Measurements from ENCODE around the gene BRD2.

Gene BRD2

GRCh38 chr6:32991972-32992371 is 23.6 kb downstream of the BRD2 start:
- no peak overlapping the region for H3K27ac ChIP-seq (ENCODE audit: low read depth, low read length)
- no peaks in the 10 kb centered on the region for H3K4me1 ChIP-seq (ENCODE audit: control insufficient read depth in 1 of 2, insufficient read depth in 2 of 2, low read length in 2 of 2)
- no peak overlapping the region for H3K4me3 ChIP-seq (ENCODE audit: low read depth in 1 of 2, low read length in 2 of 2)
- no peaks in the 10 kb centered on the region for H3K9me3 ChIP-seq (ENCODE audit: control insufficient read depth in 1 of 2, low read length in 2 of 2)
- H3K27me3 ChIP-seq (ENCODE audit: control insufficient read depth in 1 of 2, insufficient read depth in 2 of 2, low read length in 2 of 2) = peaks cover 0 to 3% of the 10 kb centered on the region in 2 donors
- H3K9ac ChIP-seq (ENCODE audit: low read depth in 1 of 2, low read length in 2 of 2) = no peak overlapping the region
- no peaks in the 10 kb centered on the region for H3K36me3 ChIP-seq (ENCODE audit: control insufficient read depth in 1 of 2, insufficient read depth in 2 of 2, low read length in 2 of 2)

- no peak overlapping the region for H3K9ac ChIP-seq (ENCODE audit: low read depth in 1 of 2, low read length in 2 of 2)
- H3K4me1 ChIP-seq (ENCODE audit: control insufficient read depth in 1 of 2, insufficient read depth in 2 of 2, low read length in 2 of 2) = no peaks in the 10 kb centered on the region
- H3K27ac ChIP-seq (ENCODE audit: low read depth, low read length) = no peak overlapping the region
- no peaks in the 10 kb centered on the region for H3K36me3 ChIP-seq (ENCODE audit: control insufficient read depth in 1 of 2, insufficient read depth in 2 of 2, low read length in 2 of 2)
- peaks cover 0 to 3% of the 10 kb centered on the region in 2 donors for H3K27me3 ChIP-seq (ENCODE audit: control insufficient read depth in 1 of 2, insufficient read depth in 2 of 2, low read length in 2 of 2)
- no peak overlapping the region for H3K4me3 ChIP-seq (ENCODE audit: low read depth in 1 of 2, low read length in 2 of 2)
- H3K9me3 ChIP-seq (ENCODE audit: control insufficient read depth in 1 of 2, low read length in 2 of 2) = no peaks in the 10 kb centered on the region
Observed at GRCh38 chr6:32993363-32993973, 25.1 kb downstream of the BRD2 start.

- H3K4me3 ChIP-seq (ENCODE audit: low read depth in 1 of 2, low read length in 2 of 2) = no peak overlapping the region
- no peaks in the 10 kb centered on the region for H3K9me3 ChIP-seq (ENCODE audit: control insufficient read depth in 1 of 2, low read length in 2 of 2)
- H3K27me3 ChIP-seq (ENCODE audit: control insufficient read depth in 1 of 2, insufficient read depth in 2 of 2, low read length in 2 of 2) = peaks cover 0 to 7% of the 10 kb centered on the region in 2 donors
- H3K9ac ChIP-seq (ENCODE audit: low read depth in 1 of 2, low read length in 2 of 2) = no peak overlapping the region
- no peaks in the 10 kb centered on the region for H3K36me3 ChIP-seq (ENCODE audit: control insufficient read depth in 1 of 2, insufficient read depth in 2 of 2, low read length in 2 of 2)
- H3K27ac ChIP-seq (ENCODE audit: low read depth, low read length) = no peak overlapping the region
- H3K4me1 ChIP-seq (ENCODE audit: control insufficient read depth in 1 of 2, insufficient read depth in 2 of 2, low read length in 2 of 2) = no peaks in the 10 kb centered on the region
Observed at GRCh38 chr6:32995448-32995847, 27.1 kb downstream of the BRD2 start.

- Histone ChIP-seq H3K4me3 (ENCODE audit: low read depth in 1 of 2, low read length in 2 of 2) (no peak overlapping the region), H3K9me3 (ENCODE audit: control insufficient read depth in 1 of 2, low read length in 2 of 2) (no peaks in the 10 kb centered on the region), H3K36me3 (ENCODE audit: control insufficient read depth in 1 of 2, insufficient read depth in 2 of 2, low read length in 2 of 2) (no peaks in the 10 kb centered on the region), H3K4me1 (ENCODE audit: control insufficient read depth in 1 of 2, insufficient read depth in 2 of 2, low read length in 2 of 2) (no peaks in the 10 kb centered on the region), H3K9ac (ENCODE audit: low read depth in 1 of 2, low read length in 2 of 2) (no peak overlapping the region), H3K27me3 (ENCODE audit: control insufficient read depth in 1 of 2, insufficient read depth in 2 of 2, low read length in 2 of 2) (peaks cover 4 to 7% of the 10 kb centered on the region in 2 donors), H3K27ac (ENCODE audit: low read depth, low read length) (no peak overlapping the region)
Observed at GRCh38 chr6:33000055-33000454, 31.7 kb downstream of the BRD2 start.

GRCh38 chr6:33001685-33002084 is 33.3 kb downstream of the BRD2 start:
- H3K27me3 ChIP-seq (ENCODE audit: control insufficient read depth in 1 of 2, insufficient read depth in 2 of 2, low read length in 2 of 2) = peaks cover 4 to 7% of the 10 kb centered on the region in 2 donors

GRCh38 chr6:33004940-33005339 is 36.5 kb downstream of the BRD2 start:
- Histone ChIP-seq H3K27ac (ENCODE audit: low read depth, low read length) (no peak overlapping the region), H3K4me1 (ENCODE audit: control insufficient read depth in 1 of 2, insufficient read depth in 2 of 2, low read length in 2 of 2) (peaks cover 0 to 6% of the 10 kb centered on the region in 2 donors), H3K9ac (ENCODE audit: low read depth in 1 of 2, low read length in 2 of 2) (no peak overlapping the region), H3K36me3 (ENCODE audit: control insufficient read depth in 1 of 2, insufficient read depth in 2 of 2, low read length in 2 of 2) (no peaks in the 10 kb centered on the region), H3K27me3 (ENCODE audit: control insufficient read depth in 1 of 2, insufficient read depth in 2 of 2, low read length in 2 of 2) (peaks cover 10 to 16% of the 10 kb centered on the region in 2 donors), H3K4me3 (ENCODE audit: low read depth in 1 of 2, low read length in 2 of 2) (no peak overlapping the region), H3K9me3 (ENCODE audit: control insufficient read depth in 1 of 2, low read length in 2 of 2) (no peaks in the 10 kb centered on the region)

More at GRCh38 chr6:33001685-33002084, 33.3 kb downstream of the BRD2 start:
- Histone ChIP-seq H3K27ac (ENCODE audit: low read depth, low read length) (no peak overlapping the region), H3K4me3 (ENCODE audit: low read depth in 1 of 2, low read length in 2 of 2) (no peak overlapping the region), H3K9ac (ENCODE audit: low read depth in 1 of 2, low read length in 2 of 2) (no peak overlapping the region), H3K36me3 (ENCODE audit: control insufficient read depth in 1 of 2, insufficient read depth in 2 of 2, low read length in 2 of 2) (no peaks in the 10 kb centered on the region), H3K9me3 (ENCODE audit: control insufficient read depth in 1 of 2, low read length in 2 of 2) (no peaks in the 10 kb centered on the region), H3K4me1 (ENCODE audit: control insufficient read depth in 1 of 2, insufficient read depth in 2 of 2, low read length in 2 of 2) (no peaks in the 10 kb centered on the region)

GRCh38 chr6:33007831-33008400 is 39.5 kb downstream of the BRD2 start:
- H3K27me3 ChIP-seq (ENCODE audit: control insufficient read depth in 1 of 2, insufficient read depth in 2 of 2, low read length in 2 of 2) = peaks cover 10 to 13% of the 10 kb centered on the region in 2 donors
- H3K9me3 ChIP-seq (ENCODE audit: control insufficient read depth in 1 of 2, low read length in 2 of 2) = no peaks in the 10 kb centered on the region
- peaks cover 0 to 6% of the 10 kb centered on the region in 2 donors for H3K4me1 ChIP-seq (ENCODE audit: control insufficient read depth in 1 of 2, insufficient read depth in 2 of 2, low read length in 2 of 2)
- H3K4me3 ChIP-seq (ENCODE audit: low read depth in 1 of 2, low read length in 2 of 2) = no peak overlapping the region
- H3K27ac ChIP-seq (ENCODE audit: low read depth, low read length) = no peak overlapping the region
- no peak overlapping the region for H3K9ac ChIP-seq (ENCODE audit: low read depth in 1 of 2, low read length in 2 of 2)
- H3K36me3 ChIP-seq (ENCODE audit: control insufficient read depth in 1 of 2, insufficient read depth in 2 of 2, low read length in 2 of 2) = no peaks in the 10 kb centered on the region

- peak within 1 kb of the TSS in 1 of 2 donors; percentile 16 for H3K9ac ChIP-seq (ENCODE audit: low read depth in 1 of 2, low read length in 2 of 2)
Observed at GRCh38 chr6:33008944-33009861, 40.8 kb downstream of the BRD2 start, which contains the start of gene HLA-DOA. HLA-DOA (minus strand) TSS chr6:33009591.

GRCh38 chr6:33010356-33010755 is 42.0 kb downstream of the BRD2 start:
- Histone ChIP-seq H3K27me3 (ENCODE audit: control insufficient read depth in 1 of 2, insufficient read depth in 2 of 2, low read length in 2 of 2) (peaks cover 11 to 13% of the 10 kb centered on the region in 2 donors), H3K9ac (ENCODE audit: low read depth in 1 of 2, low read length in 2 of 2) (no peak overlapping the region), H3K4me1 (ENCODE audit: control insufficient read depth in 1 of 2, insufficient read depth in 2 of 2, low read length in 2 of 2) (peaks cover 3 to 6% of the 10 kb centered on the region in 2 donors), H3K36me3 (ENCODE audit: control insufficient read depth in 1 of 2, insufficient read depth in 2 of 2, low read length in 2 of 2) (no peaks in the 10 kb centered on the region), H3K9me3 (ENCODE audit: control insufficient read depth in 1 of 2, low read length in 2 of 2) (no peaks in the 10 kb centered on the region), H3K27ac (ENCODE audit: low read depth, low read length) (no peak overlapping the region), H3K4me3 (ENCODE audit: low read depth in 1 of 2, low read length in 2 of 2) (no peak overlapping the region)

More at GRCh38 chr6:33008944-33009861, 40.8 kb downstream of the BRD2 start, which contains the start of gene HLA-DOA:
- peak within 1 kb of the TSS; percentile 28 for H3K27ac ChIP-seq (ENCODE audit: low read depth, low read length)
- H3K9me3 ChIP-seq (ENCODE audit: control insufficient read depth in 1 of 2, low read length in 2 of 2) = no peaks in the 10 kb centered on the region
- no peaks in the 10 kb centered on the region for H3K36me3 ChIP-seq (ENCODE audit: control insufficient read depth in 1 of 2, insufficient read depth in 2 of 2, low read length in 2 of 2)
- H3K4me1 ChIP-seq (ENCODE audit: control insufficient read depth in 1 of 2, insufficient read depth in 2 of 2, low read length in 2 of 2) = peaks cover 0 to 6% of the 10 kb centered on the region in 2 donors
- H3K4me3 ChIP-seq (ENCODE audit: low read depth in 1 of 2, low read length in 2 of 2) = peak within 1 kb of the TSS; percentile 57 to 58
- H3K27me3 ChIP-seq (ENCODE audit: control insufficient read depth in 1 of 2, insufficient read depth in 2 of 2, low read length in 2 of 2) = peaks cover 12 to 13% of the 10 kb centered on the region in 2 donors

GRCh38 chr6:33013608-33014007 is 45.2 kb downstream of the BRD2 start:
- Histone ChIP-seq H3K4me3 (ENCODE audit: low read depth in 1 of 2, low read length in 2 of 2) (no peak overlapping the region), H3K9ac (ENCODE audit: low read depth in 1 of 2, low read length in 2 of 2) (no peak overlapping the region), H3K27me3 (ENCODE audit: control insufficient read depth in 1 of 2, insufficient read depth in 2 of 2, low read length in 2 of 2) (peaks cover 11 to 13% of the 10 kb centered on the region in 2 donors), H3K27ac (ENCODE audit: low read depth, low read length) (no peak overlapping the region), H3K9me3 (ENCODE audit: control insufficient read depth in 1 of 2, low read length in 2 of 2) (no peaks in the 10 kb centered on the region), H3K36me3 (ENCODE audit: control insufficient read depth in 1 of 2, insufficient read depth in 2 of 2, low read length in 2 of 2) (no peaks in the 10 kb centered on the region), H3K4me1 (ENCODE audit: control insufficient read depth in 1 of 2, insufficient read depth in 2 of 2, low read length in 2 of 2) (peaks cover 4 to 15% of the 10 kb centered on the region in 2 donors)

Measured in duodenal mucosa (tissue), 2 donors.